ENCODE results near the gene REN.
A peak's percentile ranks its signal among the peaks of the same experiment; 100 is the strongest.

REN gene

GRCh38 chr1:204206121-204206520 is 40.0 kb upstream of the REN start:
- Histone ChIP-seq H3K4me1 (no peaks in the 10 kb centered on the region), H3K27me3 (peaks cover 27% of the 10 kb centered on the region), H3K9me3 (no peaks in the 10 kb centered on the region), H3K4me3 (ENCODE audit: low read depth, low read length) (no peak overlapping the region), H3K36me3 (no peaks in the 10 kb centered on the region)
- DNase-seq: no peak
- 0 out of 2 replicates have a peak, but pooled peaks have one; percentile 4 for TF ChIP-seq CTCF (IDR thresholded peaks at IDR 0.05; ENCODE audit: low read depth, low read length)

- DNase-seq: no peak
- no peaks in the 10 kb centered on the region for H3K4me1 ChIP-seq
- no peaks in the 10 kb centered on the region for H3K9me3 ChIP-seq
- H3K4me3 ChIP-seq (ENCODE audit: low read depth, low read length): no peak overlapping the region
- H3K36me3 ChIP-seq: no peaks in the 10 kb centered on the region
- peaks cover 27% of the 10 kb centered on the region for H3K27me3 ChIP-seq
- no peak for TF ChIP-seq CTCF (IDR thresholded peaks at IDR 0.05; ENCODE audit: low read depth, low read length)
Measured at GRCh38 chr1:204205486-204205885, 39.3 kb upstream of the REN start.

GRCh38 chr1:204204944-204205343 is 38.8 kb upstream of the REN start:
- Histone ChIP-seq H3K4me1 (no peaks in the 10 kb centered on the region), H3K4me3 (ENCODE audit: low read depth, low read length) (no peak overlapping the region), H3K27me3 (peaks cover 27% of the 10 kb centered on the region), H3K36me3 (no peaks in the 10 kb centered on the region), H3K9me3 (no peaks in the 10 kb centered on the region)
- DNase-seq: no peak
- TF ChIP-seq CTCF (IDR thresholded peaks at IDR 0.05; ENCODE audit: low read depth, low read length): no peak

GRCh38 chr1:204203206-204203767 is 37.1 kb upstream of the REN start:
- peaks cover 27% of the 10 kb centered on the region for H3K27me3 ChIP-seq
- no peaks in the 10 kb centered on the region for H3K4me1 ChIP-seq
- no peaks in the 10 kb centered on the region for H3K9me3 ChIP-seq
- TF ChIP-seq CTCF (IDR thresholded peaks at IDR 0.05; ENCODE audit: low read depth, low read length): no peak
- H3K4me3 ChIP-seq (ENCODE audit: low read depth, low read length): no peak overlapping the region
- H3K36me3 ChIP-seq: no peaks in the 10 kb centered on the region
- DNase-seq: no peak

GRCh38 chr1:204202481-204202880 is 36.3 kb upstream of the REN start:
- TF ChIP-seq CTCF (IDR thresholded peaks at IDR 0.05; ENCODE audit: low read depth, low read length): no peak
- H3K9me3 ChIP-seq: no peaks in the 10 kb centered on the region
- no peak overlapping the region for H3K4me3 ChIP-seq (ENCODE audit: low read depth, low read length)
- H3K27me3 ChIP-seq: peaks cover 27% of the 10 kb centered on the region
- DNase-seq: no peak
- H3K36me3 ChIP-seq: no peaks in the 10 kb centered on the region
- no peaks in the 10 kb centered on the region for H3K4me1 ChIP-seq

GRCh38 chr1:204201348-204202040 is 35.4 kb upstream of the REN start:
- Histone ChIP-seq H3K36me3 (no peaks in the 10 kb centered on the region), H3K4me3 (ENCODE audit: low read depth, low read length) (no peak overlapping the region), H3K4me1 (no peaks in the 10 kb centered on the region), H3K27me3 (peaks cover 27% of the 10 kb centered on the region), H3K9me3 (no peaks in the 10 kb centered on the region)
- TF ChIP-seq CTCF (IDR thresholded peaks at IDR 0.05; ENCODE audit: low read depth, low read length): no peak
- no peak for DNase-seq

Measured in BE2C (cell line).